ENCODE data around the gene ADAMTS6.
"Not testable (repeated sequence)": the region's sequence is repeated elsewhere in the genome, so short reads cannot be mapped to it uniquely, and the experiment has no call there.

The ADAMTS6 gene

GRCh38 chr5:65197531-65198455, 283.9 kb downstream of the ADAMTS6 start:
- no peak for DNase-seq (ENCODE audit: low read depth)

DNA sequence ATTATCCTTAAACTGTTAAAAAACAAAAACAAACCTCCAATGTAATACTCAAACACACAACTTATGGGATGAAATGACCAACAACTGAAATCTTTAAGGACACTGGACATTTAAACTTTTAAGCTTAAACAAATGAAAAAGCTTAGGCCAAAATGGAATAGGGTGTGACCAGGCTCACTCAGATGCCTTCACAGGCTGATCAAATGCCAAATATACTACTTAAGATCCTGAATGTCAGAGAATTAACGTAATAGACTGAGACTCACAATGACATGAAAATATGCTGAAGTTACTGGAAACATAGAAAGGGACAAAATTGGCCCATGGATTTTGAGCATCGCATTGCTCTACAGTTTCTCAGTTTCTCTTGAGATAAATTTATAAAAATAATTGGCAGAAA, 286.8 kb downstream of the ADAMTS6 start:
- DNase-seq (ENCODE audit: low read depth) = no peak

DNA sequence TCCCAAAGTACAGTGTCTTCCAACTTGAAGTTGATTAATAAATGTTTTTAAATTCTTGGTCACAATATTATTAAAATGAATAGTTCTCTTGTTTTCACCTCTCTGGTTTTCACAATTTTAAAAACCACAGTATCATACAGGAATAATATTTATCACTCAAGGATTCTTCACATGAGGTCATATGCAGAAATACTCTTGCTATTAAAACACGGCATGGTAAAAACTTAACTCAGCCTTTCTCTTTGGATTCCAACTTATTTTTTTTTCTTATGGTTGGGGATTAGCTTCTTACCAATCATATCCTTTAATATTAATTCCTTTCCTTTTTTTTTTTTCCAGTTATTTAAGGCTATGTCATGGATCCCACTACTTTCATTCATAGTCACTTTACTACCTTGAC, 289.4 kb downstream of the ADAMTS6 start:
- no peak for DNase-seq (ENCODE audit: low read depth)

DNA sequence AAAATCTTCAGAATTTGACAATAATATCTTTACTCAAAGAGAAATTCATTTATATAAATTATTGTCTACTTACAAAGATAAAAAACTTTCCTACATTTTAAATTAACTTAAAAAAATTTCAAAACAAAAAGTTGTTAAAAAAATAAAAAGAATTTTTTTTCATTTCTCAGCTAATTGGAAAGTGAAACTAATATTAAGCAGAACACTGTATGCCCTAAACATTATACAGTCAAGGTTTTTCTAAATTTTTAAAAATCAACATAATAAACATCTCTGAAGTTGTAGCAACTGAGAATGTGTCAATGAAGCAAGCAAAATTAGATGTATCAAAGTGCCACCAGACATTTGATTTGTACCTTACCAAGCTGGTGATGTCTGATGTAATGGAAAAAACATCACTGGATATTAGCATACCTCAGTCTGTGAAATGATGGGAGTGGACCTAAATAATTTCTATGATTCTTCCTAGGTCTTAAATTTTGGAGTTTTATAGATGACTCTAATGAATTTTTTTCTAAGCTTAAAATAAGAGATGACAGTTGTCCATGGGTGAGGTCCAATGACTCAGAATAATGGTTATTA, 290.1 kb downstream of the ADAMTS6 start:
- DNase-seq (ENCODE audit: low read depth) = no peak

GRCh38 chr5:65190328-65191053, 291.2 kb downstream of the ADAMTS6 start:
- peak; percentile 90 for DNase-seq (ENCODE audit: low read depth)

GRCh38 chr5:65186646-65187227, 295.0 kb downstream of the ADAMTS6 start:
- DNase-seq (ENCODE audit: low read depth) = no peak

DNA sequence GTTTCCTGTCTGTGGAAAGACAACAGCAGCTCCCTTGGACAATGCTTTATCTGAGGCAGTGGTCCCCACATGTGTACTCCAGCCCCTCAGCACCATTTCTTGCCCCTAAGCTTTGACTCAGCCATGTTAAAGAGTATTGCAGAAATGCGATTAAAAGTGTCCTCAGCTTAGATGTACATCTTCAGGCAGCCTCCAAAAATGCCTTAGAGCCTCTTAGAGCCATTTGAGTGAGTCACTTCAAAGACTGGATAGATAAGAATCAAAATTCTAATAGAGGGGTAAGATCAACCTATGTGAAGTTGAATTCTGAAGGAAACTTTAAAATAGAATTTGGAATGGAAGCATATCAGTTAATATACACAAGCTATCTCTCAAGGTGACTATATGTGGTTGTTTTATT, 296.3 kb downstream of the ADAMTS6 start:
- DNase-seq (ENCODE audit: low read depth) = no peak

DNA sequence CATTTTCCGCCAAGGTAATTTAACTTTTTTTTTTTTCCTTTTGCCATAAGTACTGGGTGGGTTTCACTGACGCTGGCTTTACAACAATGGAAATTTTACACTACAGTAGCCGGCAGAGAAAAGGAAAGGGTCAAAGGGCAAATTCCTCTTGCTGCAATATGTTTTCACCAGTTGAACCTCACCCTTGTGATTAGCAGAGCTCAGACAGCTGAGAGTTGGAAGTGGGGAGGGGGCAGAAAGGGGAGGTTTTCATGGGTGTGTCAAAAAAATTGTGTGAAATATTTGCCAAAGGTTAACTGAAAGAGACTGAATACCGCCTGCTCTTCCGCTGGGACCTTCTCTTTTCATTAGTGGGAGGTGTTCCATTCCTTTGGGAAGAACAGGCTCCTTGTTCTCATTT, 296.9 kb downstream of the ADAMTS6 start:
- no peak for DNase-seq (ENCODE audit: low read depth)

GRCh38 chr5:65174231-65174630, 307.5 kb downstream of the ADAMTS6 start:
- not testable (repeated sequence) for DNase-seq (ENCODE audit: low read depth)

DNA sequence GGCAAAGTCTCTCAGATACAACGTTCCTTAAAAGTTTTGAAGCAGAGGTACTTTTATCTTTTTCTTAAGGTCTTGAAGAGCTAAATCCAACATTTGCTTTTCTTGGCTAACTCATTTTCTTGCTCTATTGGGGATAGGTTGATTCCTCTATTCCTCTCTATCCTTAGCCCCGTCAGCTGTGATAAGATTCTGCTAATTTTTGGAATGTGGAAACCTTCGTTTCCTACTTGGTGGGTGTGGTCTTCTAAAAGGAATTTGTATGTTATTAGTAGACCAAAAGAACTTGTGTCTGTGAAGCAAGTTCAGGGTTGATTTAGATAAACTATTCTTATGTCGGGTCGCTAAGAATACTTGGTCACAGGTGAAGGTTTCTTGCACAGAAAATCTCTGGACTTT, 308.6 kb downstream of the ADAMTS6 start:
- no peak for DNase-seq (ENCODE audit: low read depth)

DNA sequence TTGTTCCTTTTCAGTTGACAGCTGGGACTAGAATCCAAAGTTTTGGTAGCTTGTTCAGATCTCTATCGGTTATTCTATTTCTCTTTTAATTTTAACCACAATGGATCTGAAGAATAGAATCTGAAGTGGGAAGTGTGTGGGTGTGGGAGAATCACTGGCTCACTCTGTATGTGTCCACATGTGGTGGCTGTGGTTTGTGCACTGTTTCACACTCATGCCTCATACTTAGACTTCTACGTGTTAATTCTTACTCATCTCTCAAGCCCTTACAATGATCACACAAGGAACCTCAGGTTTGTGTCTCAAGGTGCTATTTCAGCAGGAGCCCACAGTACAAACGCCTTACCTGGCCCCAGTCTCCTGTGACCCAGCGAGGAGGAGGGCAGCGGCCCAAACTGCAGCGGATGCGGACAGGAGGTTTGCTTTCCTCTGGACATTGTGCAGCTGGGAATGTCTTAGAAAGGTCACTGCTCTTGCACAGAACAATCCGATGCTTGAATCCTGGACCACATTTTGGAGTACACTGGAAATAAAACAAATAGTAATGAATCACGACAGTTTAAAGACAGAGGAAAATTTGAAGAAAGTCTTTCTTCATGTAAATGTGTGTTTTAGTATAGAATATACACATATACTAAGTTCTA, 309.1 kb downstream of the ADAMTS6 start:
- peak; percentile 57 for DNase-seq (ENCODE audit: low read depth)

DNA sequence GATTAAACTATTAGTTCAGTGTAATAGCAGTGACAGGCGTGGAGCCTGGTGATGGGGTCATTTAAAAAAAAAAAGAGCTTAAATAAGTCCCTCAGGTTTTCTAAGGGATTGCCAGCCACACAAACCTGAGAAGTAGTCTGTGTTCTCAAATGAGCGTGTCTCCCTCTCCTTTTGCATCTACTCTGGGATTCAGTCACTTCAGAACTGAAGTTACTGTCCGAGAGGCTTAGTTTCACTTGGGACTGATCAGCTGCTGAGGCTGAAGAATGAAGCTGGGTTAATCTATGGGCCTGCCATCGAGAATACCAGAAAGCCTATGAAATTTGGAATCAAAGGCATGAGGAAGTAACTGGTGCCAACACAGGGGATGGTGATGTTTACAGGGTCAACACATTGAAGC, 310.1 kb downstream of the ADAMTS6 start:
- DNase-seq (ENCODE audit: low read depth) = no peak

DNA sequence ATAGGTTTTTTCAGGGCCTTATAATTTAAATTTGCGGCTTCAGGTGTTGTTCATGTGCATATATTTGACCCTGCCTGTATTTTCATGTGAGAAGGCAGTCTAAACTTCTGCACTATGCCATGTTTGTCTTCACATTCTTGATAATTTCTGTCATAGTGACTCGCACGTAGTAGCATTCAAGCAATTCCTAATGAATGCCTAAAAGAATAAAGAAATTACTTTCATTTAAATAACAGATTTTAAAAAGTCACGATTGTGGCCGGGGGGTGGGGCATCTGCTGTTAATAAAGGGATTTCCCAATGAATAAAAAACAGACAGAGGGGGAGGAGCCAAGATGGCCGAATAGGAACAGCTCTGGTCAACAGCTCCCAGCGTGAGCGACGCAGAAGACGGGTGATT, 318.0 kb downstream of the ADAMTS6 start:
- DNase-seq (ENCODE audit: low read depth) = no peak

DNA sequence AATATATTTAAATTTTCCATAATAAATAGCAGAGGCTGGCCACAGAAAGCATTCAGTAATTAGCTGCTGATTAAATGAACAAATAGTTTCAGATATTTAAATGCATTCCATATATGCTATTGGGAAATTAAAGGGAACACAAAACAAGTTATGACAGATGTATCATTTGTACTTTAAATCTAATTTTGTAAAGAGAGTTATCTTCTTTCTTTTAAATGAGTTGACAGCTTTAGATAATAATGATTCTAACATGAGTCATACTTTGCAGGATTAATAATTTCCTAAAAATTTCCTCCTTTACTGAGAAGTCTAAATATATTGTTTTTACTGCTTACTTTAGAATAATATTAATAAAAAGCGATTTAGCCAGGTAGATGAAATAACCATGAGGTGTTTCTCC, 320.1 kb downstream of the ADAMTS6 start:
- no peak for DNase-seq (ENCODE audit: low read depth)

DNA sequence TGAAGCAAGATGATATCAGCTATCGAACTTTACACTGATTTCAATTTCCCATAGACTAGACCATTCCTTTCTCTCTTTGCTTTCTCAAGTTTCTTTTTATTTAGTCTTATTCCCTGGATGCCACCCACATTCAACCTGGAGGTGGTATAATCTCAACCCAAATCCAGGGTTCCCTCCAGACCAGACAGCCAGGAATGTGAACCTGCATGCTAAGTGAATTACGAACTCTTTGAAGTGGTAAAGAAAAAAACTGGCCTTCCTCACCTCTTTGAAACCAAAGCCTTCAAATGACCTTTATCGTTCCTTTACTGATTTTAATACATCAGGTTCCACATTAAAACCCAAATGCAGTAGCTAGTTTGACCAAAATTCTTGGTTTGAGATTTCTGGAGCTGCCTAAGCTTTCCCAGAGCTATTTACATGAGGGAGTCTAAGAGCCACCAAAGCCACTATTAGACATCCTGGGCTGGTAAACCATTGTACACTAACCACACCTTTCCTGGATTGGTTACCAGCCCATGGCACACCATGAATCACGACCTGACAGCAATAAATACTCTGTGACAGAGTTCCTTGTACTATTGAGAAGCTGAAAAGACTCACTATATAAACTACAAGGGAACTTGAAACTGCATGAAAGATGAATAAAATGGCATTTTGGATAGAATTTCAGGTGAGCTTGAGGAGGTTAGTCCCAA, 323.7 kb downstream of the ADAMTS6 start:
- no peak for DNase-seq (ENCODE audit: low read depth)

- no peak for DNase-seq (ENCODE audit: low read depth)
Measured at GRCh38 chr5:65156933-65157332, 324.8 kb downstream of the ADAMTS6 start.

GRCh38 chr5:65152131-65152530, 329.6 kb downstream of the ADAMTS6 start:
- DNase-seq (ENCODE audit: low read depth) = peak; percentile 50

- no peak for DNase-seq (ENCODE audit: low read depth)
Measured at GRCh38 chr5:65151614-65152013, 330.1 kb downstream of the ADAMTS6 start.

- no peak for DNase-seq (ENCODE audit: low read depth)
Measured at GRCh38 chr5:65150599-65151304, 331.0 kb downstream of the ADAMTS6 start.

- DNase-seq (ENCODE audit: low read depth) = no peak
Measured at GRCh38 chr5:65149827-65150226, 331.9 kb downstream of the ADAMTS6 start.

All from stromal cell of bone marrow (primary cell).